ENCODE measurements around the gene IL10RB. TPM values are rescaled to one million over a fixed set of nuclear protein-coding genes. Genes with fewer than 3 reads are reported as not detected.

Gene IL10RB
- total RNA-seq, 1 experiment from 2014 or later: 18.2 TPM

DNA sequence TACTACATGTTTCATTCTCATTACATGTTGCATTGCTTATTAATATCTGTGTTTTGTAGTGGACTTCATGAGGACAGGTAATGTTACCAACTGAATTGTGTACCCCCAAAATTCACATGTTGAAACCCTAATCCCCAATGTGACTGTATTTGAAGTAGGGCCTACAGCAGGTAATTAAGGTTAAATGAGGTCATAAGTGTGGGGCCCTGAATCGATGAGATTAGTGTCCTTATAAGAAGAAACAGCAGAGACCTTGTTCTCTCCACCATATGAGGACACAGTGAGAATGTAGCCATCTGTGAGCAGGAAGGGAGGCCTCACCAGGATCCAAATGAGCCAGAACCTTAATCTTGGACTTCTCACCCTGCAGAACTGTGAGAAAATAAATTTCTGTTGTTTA, 43.6 kb downstream of the IL10RB start:
- DNase-seq: no peak
- no TSS peak for BruUV-seq (replicated peaks)
- intact Hi-C loops (cut with micrococcal nuclease; ENCODE audit: unreplicated experiment): no loop called here
- Mint-ChIP-seq H3K27ac (ENCODE audit: unreplicated experiment) (no peak overlapping the region), H3K4me3 (ENCODE audit: low read depth, unreplicated experiment) (no peak overlapping the region), H3K9me3 (ENCODE audit: low read depth, unreplicated experiment) (no peaks in the 10 kb centered on the region), H3K36me3 (ENCODE audit: insufficient read depth, unreplicated experiment) (no peaks in the 10 kb centered on the region), H3K27me3 (ENCODE audit: unreplicated experiment) (peaks cover 13% of the 10 kb centered on the region), H3K4me1 (ENCODE audit: low read depth, unreplicated experiment) (no peaks in the 10 kb centered on the region)
- TF ChIP-seq, protein P1, sequence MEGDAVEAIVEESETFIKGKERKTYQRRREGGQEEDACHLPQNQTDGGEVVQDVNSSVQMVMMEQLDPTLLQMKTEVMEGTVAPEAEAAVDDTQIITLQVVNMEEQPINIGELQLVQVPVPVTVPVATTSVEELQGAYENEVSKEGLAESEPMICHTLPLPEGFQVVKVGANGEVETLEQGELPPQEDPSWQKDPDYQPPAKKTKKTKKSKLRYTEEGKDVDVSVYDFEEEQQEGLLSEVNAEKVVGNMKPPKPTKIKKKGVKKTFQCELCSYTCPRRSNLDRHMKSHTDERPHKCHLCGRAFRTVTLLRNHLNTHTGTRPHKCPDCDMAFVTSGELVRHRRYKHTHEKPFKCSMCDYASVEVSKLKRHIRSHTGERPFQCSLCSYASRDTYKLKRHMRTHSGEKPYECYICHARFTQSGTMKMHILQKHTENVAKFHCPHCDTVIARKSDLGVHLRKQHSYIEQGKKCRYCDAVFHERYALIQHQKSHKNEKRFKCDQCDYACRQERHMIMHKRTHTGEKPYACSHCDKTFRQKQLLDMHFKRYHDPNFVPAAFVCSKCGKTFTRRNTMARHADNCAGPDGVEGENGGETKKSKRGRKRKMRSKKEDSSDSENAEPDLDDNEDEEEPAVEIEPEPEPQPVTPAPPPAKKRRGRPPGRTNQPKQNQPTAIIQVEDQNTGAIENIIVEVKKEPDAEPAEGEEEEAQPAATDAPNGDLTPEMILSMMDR (IDR thresholded peaks at IDR 0.05; ENCODE audit: unreplicated experiment): no peak
- CTCF ChIA-PET: no interaction called here

DNA sequence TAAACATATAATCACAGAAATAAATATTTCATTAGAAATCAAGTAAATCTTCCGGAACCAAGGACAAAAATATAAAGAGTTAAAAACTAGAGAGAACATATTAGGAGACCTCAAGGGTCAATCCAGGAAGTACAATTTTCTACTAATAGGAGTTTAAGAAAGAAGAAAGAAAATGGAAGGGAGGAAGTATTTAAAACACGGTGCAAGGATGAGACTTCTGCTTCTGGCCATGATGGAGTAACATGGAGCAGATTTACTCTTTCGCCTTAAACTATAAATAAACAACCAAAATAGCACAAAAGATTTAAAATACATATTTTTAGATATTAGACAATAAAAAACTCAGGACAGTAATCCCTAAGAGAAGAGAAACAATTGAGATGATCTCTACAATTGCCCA, 46.0 kb downstream of the IL10RB start:
- DNase-seq: no peak
- Mint-ChIP-seq H3K4me1 (ENCODE audit: low read depth, unreplicated experiment) (no peaks in the 10 kb centered on the region), H3K36me3 (ENCODE audit: insufficient read depth, unreplicated experiment) (no peaks in the 10 kb centered on the region), H3K27me3 (ENCODE audit: unreplicated experiment) (peaks cover 30% of the 10 kb centered on the region), H3K9me3 (ENCODE audit: low read depth, unreplicated experiment) (no peaks in the 10 kb centered on the region), H3K4me3 (ENCODE audit: low read depth, unreplicated experiment) (no peak overlapping the region), H3K27ac (ENCODE audit: unreplicated experiment) (no peak overlapping the region)
- intact Hi-C loops (cut with micrococcal nuclease; ENCODE audit: unreplicated experiment): no loop called here
- no TSS peak for BruUV-seq (replicated peaks)
- CTCF ChIA-PET: no interaction called here
- TF ChIP-seq, protein P1 (IDR thresholded peaks at IDR 0.05; ENCODE audit: unreplicated experiment): no peak

DNA sequence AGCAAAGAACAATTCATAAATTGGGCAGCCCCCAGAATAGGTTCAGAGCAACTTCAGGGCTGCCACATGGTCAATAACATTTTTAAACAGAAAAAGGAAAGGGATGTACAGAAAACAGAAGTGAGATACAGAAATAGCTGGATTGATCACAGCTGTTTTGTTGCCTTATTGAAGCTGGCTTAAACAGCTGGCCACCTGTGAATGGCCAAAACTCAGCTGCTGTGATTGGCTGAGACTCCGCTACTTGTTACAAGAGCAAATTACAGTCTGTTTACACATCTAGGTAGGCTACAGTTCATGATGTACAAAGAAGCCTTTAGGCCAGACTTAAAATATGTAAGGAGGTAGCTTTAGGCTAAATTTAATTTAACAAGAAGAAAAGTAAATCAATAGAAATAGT, 47.0 kb downstream of the IL10RB start:
- intact Hi-C loops (cut with micrococcal nuclease; ENCODE audit: unreplicated experiment): no loop called here
- BruUV-seq (replicated peaks): no TSS peak
- DNase-seq: no peak
- CTCF ChIA-PET: no interaction called here
- Mint-ChIP-seq H3K36me3 (ENCODE audit: insufficient read depth, unreplicated experiment) (no peaks in the 10 kb centered on the region), H3K9me3 (ENCODE audit: low read depth, unreplicated experiment) (no peaks in the 10 kb centered on the region), H3K27ac (ENCODE audit: unreplicated experiment) (no peak overlapping the region), H3K4me1 (ENCODE audit: low read depth, unreplicated experiment) (no peaks in the 10 kb centered on the region), H3K27me3 (ENCODE audit: unreplicated experiment) (peaks cover 30% of the 10 kb centered on the region), H3K4me3 (ENCODE audit: low read depth, unreplicated experiment) (no peak overlapping the region)
- TF ChIP-seq, protein P1 (IDR thresholded peaks at IDR 0.05; ENCODE audit: unreplicated experiment): no peak

DNA sequence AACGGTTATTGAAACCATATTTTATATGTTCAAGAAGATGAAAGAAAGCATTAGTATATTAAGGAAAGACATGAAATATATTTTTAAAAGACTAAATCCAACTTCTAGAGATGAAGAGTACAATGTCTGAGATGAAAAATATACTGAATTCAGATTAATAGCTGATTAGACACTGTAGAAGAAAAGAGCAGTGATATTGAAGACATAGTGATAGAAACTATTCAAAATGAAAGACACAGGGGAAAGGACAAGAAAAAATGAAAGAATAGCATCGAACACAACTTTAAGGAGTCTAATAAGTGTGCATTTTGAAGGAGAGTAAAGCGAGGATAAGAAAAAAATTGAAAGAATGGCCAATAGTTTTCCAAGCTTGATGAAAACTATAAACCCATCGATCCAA, 47.4 kb downstream of the IL10RB start:
- H3K27ac Mint-ChIP-seq (ENCODE audit: unreplicated experiment): no peak overlapping the region
- CTCF ChIA-PET: no interaction called here
- H3K36me3 Mint-ChIP-seq (ENCODE audit: insufficient read depth, unreplicated experiment): no peaks in the 10 kb centered on the region
- intact Hi-C loops (cut with micrococcal nuclease; ENCODE audit: unreplicated experiment): no loop called here
- BruUV-seq (replicated peaks): no TSS peak
- peaks cover 30% of the 10 kb centered on the region for H3K27me3 Mint-ChIP-seq (ENCODE audit: unreplicated experiment)
- no peak for DNase-seq
- TF ChIP-seq, protein P1 (IDR thresholded peaks at IDR 0.05; ENCODE audit: unreplicated experiment): no peak
- H3K4me3 Mint-ChIP-seq (ENCODE audit: low read depth, unreplicated experiment): no peak overlapping the region
- H3K9me3 Mint-ChIP-seq (ENCODE audit: low read depth, unreplicated experiment): no peaks in the 10 kb centered on the region
- no peaks in the 10 kb centered on the region for H3K4me1 Mint-ChIP-seq (ENCODE audit: low read depth, unreplicated experiment)

DNA sequence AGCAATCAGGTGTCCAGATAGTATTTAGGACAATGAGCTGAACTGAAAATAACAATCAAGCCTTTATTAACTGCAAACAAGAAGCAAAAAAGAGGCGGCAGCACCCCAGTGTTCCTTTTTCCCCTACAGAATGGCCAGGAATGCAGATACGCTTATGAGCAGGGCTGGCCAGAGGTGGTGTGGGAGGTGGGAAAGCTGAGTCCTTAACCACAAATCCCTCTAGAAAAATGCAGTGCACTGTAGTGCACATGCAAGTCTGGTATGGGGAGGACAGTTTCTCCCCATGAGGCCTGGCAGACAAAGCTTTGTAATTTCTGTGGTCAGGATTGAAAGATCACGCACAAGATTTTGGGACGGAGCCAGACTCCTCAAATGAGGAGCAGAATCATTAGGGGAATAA, 47.9 kb downstream of the IL10RB start:
- no TSS peak for BruUV-seq (replicated peaks)
- Mint-ChIP-seq H3K36me3 (ENCODE audit: insufficient read depth, unreplicated experiment) (no peaks in the 10 kb centered on the region), H3K9me3 (ENCODE audit: low read depth, unreplicated experiment) (no peaks in the 10 kb centered on the region), H3K4me3 (ENCODE audit: low read depth, unreplicated experiment) (no peak overlapping the region), H3K27me3 (ENCODE audit: unreplicated experiment) (peaks cover 30% of the 10 kb centered on the region), H3K4me1 (ENCODE audit: low read depth, unreplicated experiment) (no peaks in the 10 kb centered on the region), H3K27ac (ENCODE audit: unreplicated experiment) (no peak overlapping the region)
- CTCF ChIA-PET: no interaction called here
- TF ChIP-seq, protein P1 (IDR thresholded peaks at IDR 0.05; ENCODE audit: unreplicated experiment): no peak
- no peak for DNase-seq
- intact Hi-C loops (cut with micrococcal nuclease; ENCODE audit: unreplicated experiment): no loop called here
